Parathyroid adenoma (tissue), 2 donors: ENCODE data around the gene SEMA3F.

ENCODE experiments used
- H2AFZ ChIP-seq: fragments of 300-600 bp; sonication (generic); one replicate; pipeline ENCODE4 v1.7.0; 2017; ENCODE audit warnings: antibody characterized with exemption, mild to moderate bottlenecking
- H3K27ac ChIP-seq: fragments of 300-600 bp; sonication (generic); one replicate; pipeline ENCODE4 v1.7.0; 2017
- H3K27me3 ChIP-seq: fragments of 300-600 bp; sonication (generic); one replicate; pipeline ENCODE4 v1.7.0; 2017; ENCODE audit warnings: low read length; ENCODE audit not compliant: control insufficient read depth, insufficient read depth
- H3K36me3 ChIP-seq: fragments of 300-600 bp; sonication (generic); one replicate; pipeline ENCODE4 v1.7.0; 2017; ENCODE audit warnings: low read length; ENCODE audit not compliant: control insufficient read depth, insufficient read depth
- H3K4me1 ChIP-seq: fragments of 300-600 bp; sonication (generic); one replicate; pipeline ENCODE4 v1.7.0; 2017; ENCODE audit warnings: control low read depth
- H3K4me2 ChIP-seq: fragments of 300-600 bp; sonication (generic); one replicate; pipeline ENCODE4 v1.7.0; 2017; ENCODE audit warnings: low read length
- H3K4me3 ChIP-seq: fragments of 300-600 bp; sonication (generic); one replicate; pipeline ENCODE4 v1.7.0; 2017; ENCODE audit warnings: low read depth, low read length
- H3K79me2 ChIP-seq: fragments of 300-600 bp; sonication (generic); one replicate; pipeline ENCODE4 v1.7.0; 2017; ENCODE audit warnings: control low read depth
- H3K9ac ChIP-seq: fragments of 300-600 bp; sonication (generic); one replicate; pipeline ENCODE4 v1.7.0; 2017; ENCODE audit warnings: mild to moderate bottlenecking
- H3K9me3 ChIP-seq: fragments of 300-600 bp; sonication (generic); one replicate; pipeline ENCODE4 v1.7.0; 2017; ENCODE audit warnings: low read length; ENCODE audit not compliant: control insufficient read depth
- TF ChIP-seq, protein P1 (sequence below): fragments of 300-600 bp; sonication (generic); IDR thresholded peaks from one replicate; pipeline ENCODE4 v1.7.0; 2017; ENCODE audit warnings: antibody characterized with exemption, mild to moderate bottlenecking
- donor health status: primary hyperparathyroidism.

Gene SEMA3F

DNA sequence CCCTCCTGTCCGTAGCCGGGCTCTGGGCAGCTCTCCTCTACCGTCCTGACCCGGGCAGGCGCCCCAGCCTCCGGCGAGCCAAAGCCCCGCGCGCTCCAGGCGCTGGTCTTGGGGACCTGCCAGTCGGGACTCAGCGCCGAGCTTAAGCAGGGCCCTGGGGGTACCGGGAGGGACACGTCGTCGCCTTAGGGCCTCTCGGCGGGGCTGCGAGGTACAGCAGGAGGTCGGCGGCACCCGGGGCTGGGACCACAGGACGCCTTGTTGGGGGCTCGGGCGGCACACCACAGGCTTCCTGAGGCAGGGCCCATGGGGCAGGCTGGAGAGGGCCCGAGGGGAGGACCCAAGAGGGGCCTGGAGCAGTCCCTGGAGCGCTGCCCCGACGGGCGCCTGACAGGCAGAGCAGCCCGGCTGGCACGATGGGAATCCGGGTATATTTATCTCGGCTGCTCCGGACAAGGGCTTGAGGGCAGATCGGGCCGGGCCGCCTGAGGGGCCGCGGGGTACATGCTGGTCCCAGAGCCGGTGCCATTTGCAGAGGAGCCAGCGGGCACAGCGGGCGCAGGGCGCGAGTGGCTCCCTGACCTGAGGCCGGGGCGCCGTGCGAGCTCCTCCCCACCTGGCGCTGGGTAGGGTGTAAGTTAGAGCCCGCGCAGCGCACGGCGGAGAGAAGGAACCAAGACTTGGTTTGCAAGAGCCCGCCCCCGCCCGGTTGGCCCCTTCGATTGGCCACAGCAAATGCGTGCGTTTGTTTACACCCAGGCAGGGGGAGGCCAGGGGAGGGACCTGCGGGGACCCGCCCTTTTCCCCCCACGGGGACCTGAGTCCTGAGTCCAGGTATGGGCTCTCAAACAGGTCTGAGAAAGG is 50.5 kb downstream of the SEMA3F start:
- H2AFZ ChIP-seq: peak overlapping the region; percentile 94

GRCh38 chr3:50207359-50208042 is 52.4 kb downstream of the SEMA3F start:
- Histone ChIP-seq H3K4me3 (no peak overlapping the region), H3K4me2 (no peak overlapping the region), H3K9ac (no peak overlapping the region), H3K79me2 (no peaks in the 10 kb centered on the region), H3K4me1 (no peaks in the 10 kb centered on the region), H2AFZ (no peak overlapping the region), H3K36me3 (no peaks in the 10 kb centered on the region), H3K27me3 (no peaks in the 10 kb centered on the region), H3K27ac (no peak overlapping the region), H3K9me3 (no peaks in the 10 kb centered on the region)
- TF ChIP-seq, protein P1, sequence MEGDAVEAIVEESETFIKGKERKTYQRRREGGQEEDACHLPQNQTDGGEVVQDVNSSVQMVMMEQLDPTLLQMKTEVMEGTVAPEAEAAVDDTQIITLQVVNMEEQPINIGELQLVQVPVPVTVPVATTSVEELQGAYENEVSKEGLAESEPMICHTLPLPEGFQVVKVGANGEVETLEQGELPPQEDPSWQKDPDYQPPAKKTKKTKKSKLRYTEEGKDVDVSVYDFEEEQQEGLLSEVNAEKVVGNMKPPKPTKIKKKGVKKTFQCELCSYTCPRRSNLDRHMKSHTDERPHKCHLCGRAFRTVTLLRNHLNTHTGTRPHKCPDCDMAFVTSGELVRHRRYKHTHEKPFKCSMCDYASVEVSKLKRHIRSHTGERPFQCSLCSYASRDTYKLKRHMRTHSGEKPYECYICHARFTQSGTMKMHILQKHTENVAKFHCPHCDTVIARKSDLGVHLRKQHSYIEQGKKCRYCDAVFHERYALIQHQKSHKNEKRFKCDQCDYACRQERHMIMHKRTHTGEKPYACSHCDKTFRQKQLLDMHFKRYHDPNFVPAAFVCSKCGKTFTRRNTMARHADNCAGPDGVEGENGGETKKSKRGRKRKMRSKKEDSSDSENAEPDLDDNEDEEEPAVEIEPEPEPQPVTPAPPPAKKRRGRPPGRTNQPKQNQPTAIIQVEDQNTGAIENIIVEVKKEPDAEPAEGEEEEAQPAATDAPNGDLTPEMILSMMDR: no peak

More for the DNA sequence above, 50.5 kb downstream of the SEMA3F start:
- H3K9me3 ChIP-seq: no peaks in the 10 kb centered on the region
- peak overlapping the region; percentile 72 for H3K4me2 ChIP-seq
- no peaks in the 10 kb centered on the region for H3K36me3 ChIP-seq
- H3K79me2 ChIP-seq: no peaks in the 10 kb centered on the region
- H3K27me3 ChIP-seq: no peaks in the 10 kb centered on the region
- TF ChIP-seq, protein P1: no peak
- peak overlapping the region; percentile 51 for H3K4me3 ChIP-seq
- H3K9ac ChIP-seq: no peak overlapping the region
- no peak overlapping the region for H3K27ac ChIP-seq
- no peaks in the 10 kb centered on the region for H3K4me1 ChIP-seq

- no peaks in the 10 kb centered on the region for H3K4me1 ChIP-seq
- H3K4me3 ChIP-seq: no peak overlapping the region
- no peak overlapping the region for H3K9ac ChIP-seq
- H3K79me2 ChIP-seq: no peaks in the 10 kb centered on the region
- no peaks in the 10 kb centered on the region for H3K27me3 ChIP-seq
- H3K9me3 ChIP-seq: no peaks in the 10 kb centered on the region
- TF ChIP-seq, protein P1: no peak
- H2AFZ ChIP-seq: no peak overlapping the region
- H3K36me3 ChIP-seq: no peaks in the 10 kb centered on the region
- H3K4me2 ChIP-seq: no peak overlapping the region
- H3K27ac ChIP-seq: no peak overlapping the region
Observed at GRCh38 chr3:50208677-50209344, 53.7 kb downstream of the SEMA3F start.

GRCh38 chr3:50210176-50210509 is 55.0 kb downstream of the SEMA3F start:
- Histone ChIP-seq H3K27ac (no peak overlapping the region), H3K9me3 (no peaks in the 10 kb centered on the region), H3K9ac (no peak overlapping the region), H2AFZ (no peak overlapping the region), H3K79me2 (no peaks in the 10 kb centered on the region), H3K36me3 (no peaks in the 10 kb centered on the region), H3K4me1 (no peaks in the 10 kb centered on the region), H3K27me3 (no peaks in the 10 kb centered on the region), H3K4me2 (no peak overlapping the region), H3K4me3 (no peak overlapping the region)
- TF ChIP-seq, protein P1: no peak
